ENCODE data around the gene TCF7. TPM values are rescaled to one million over a fixed set of nuclear protein-coding genes. Genes with fewer than 3 reads are reported as not detected.

TCF7 gene
- total RNA-seq, 1 donor from 2014 or later, result 7.5 TPM

GRCh38 chr5:134073404-134073803 lies 41.1 kb upstream of the TCF7 start:
- Mint-ChIP-seq H3K4me3 (no peak overlapping the region), H3K27ac (no peak overlapping the region)
- TF ChIP-seq CTCF (IDR thresholded peaks at IDR 0.05; ENCODE audit: unreplicated experiment), result no peak

GRCh38 chr5:134075102-134075501 lies 39.4 kb upstream of the TCF7 start:
- DNase-seq (ENCODE audit: low spot score in 2 of 2, unreplicated experiment in 2 of 2), result no peak
- no peak for TF ChIP-seq CTCF (IDR thresholded peaks at IDR 0.05; ENCODE audit: unreplicated experiment)
- no peaks in the 10 kb centered on the region for H3K9me3 Mint-ChIP-seq
- H3K27ac Mint-ChIP-seq, result no peak overlapping the region
- H3K27me3 Mint-ChIP-seq (ENCODE audit: low read depth), result peaks cover 9% of the 10 kb centered on the region
- peaks cover 8% of the 10 kb centered on the region for H3K4me1 Mint-ChIP-seq
- H3K4me3 Mint-ChIP-seq, result no peak overlapping the region
- H3K36me3 Mint-ChIP-seq, result no peaks in the 10 kb centered on the region

More at GRCh38 chr5:134073404-134073803, 41.1 kb upstream of the TCF7 start:
- no peak for DNase-seq (ENCODE audit: low spot score in 2 of 2, unreplicated experiment in 2 of 2)
- Mint-ChIP-seq H3K27me3 (ENCODE audit: low read depth) (peaks cover 10% of the 10 kb centered on the region), H3K9me3 (no peaks in the 10 kb centered on the region), H3K36me3 (no peaks in the 10 kb centered on the region), H3K4me1 (peaks cover 17% of the 10 kb centered on the region)

- Mint-ChIP-seq H3K27ac (no peak overlapping the region), H3K4me1 (no peaks in the 10 kb centered on the region), H3K9me3 (peaks cover 6% of the 10 kb centered on the region), H3K36me3 (no peaks in the 10 kb centered on the region), H3K4me3 (no peak overlapping the region), H3K27me3 (ENCODE audit: low read depth) (no peaks in the 10 kb centered on the region)
- DNase-seq (ENCODE audit: low spot score in 2 of 2, unreplicated experiment in 2 of 2), result no peak
- TF ChIP-seq CTCF (IDR thresholded peaks at IDR 0.05; ENCODE audit: unreplicated experiment), result no peak
These were observed 36.4 kb upstream of the TCF7 start for GRCh38 chr5:134077926-134078580.

- H3K9me3 Mint-ChIP-seq, result peaks cover 6% of the 10 kb centered on the region
These were observed 34.5 kb upstream of the TCF7 start for GRCh38 chr5:134079748-134080581.

More at GRCh38 chr5:134079748-134080581, 34.5 kb upstream of the TCF7 start:
- no peaks in the 10 kb centered on the region for H3K27me3 Mint-ChIP-seq (ENCODE audit: low read depth)
- H3K4me3 Mint-ChIP-seq, result no peak overlapping the region
- no peak for TF ChIP-seq CTCF (IDR thresholded peaks at IDR 0.05; ENCODE audit: unreplicated experiment)
- H3K36me3 Mint-ChIP-seq, result no peaks in the 10 kb centered on the region
- H3K4me1 Mint-ChIP-seq, result no peaks in the 10 kb centered on the region
- no peak for DNase-seq (ENCODE audit: low spot score in 2 of 2, unreplicated experiment in 2 of 2)
- no peak overlapping the region for H3K27ac Mint-ChIP-seq
